ENCODE data around the gene OPTN. TPM values are rescaled to one million over a fixed set of nuclear protein-coding genes. Genes with fewer than 3 reads are reported as not detected.

The OPTN gene
- total and polyA plus RNA-seq, 2 experiments from 2014 or later = 48.7 to 79.4 TPM

GRCh38 chr10:13168781-13169180 lies 68.8 kb downstream of the OPTN start:
- 97% methylated on average over 6 of the region's 6 CpGs for WGBS (ENCODE audit: low lambda C conversion rate, missing lambda C conversion rate)
- Histone ChIP-seq H3K79me2 (no peaks in the 10 kb centered on the region), H3K27me3 (no peaks in the 10 kb centered on the region), H3K9me3 (ENCODE audit: low read depth) (no peaks in the 10 kb centered on the region), H3K4me3 (no peak overlapping the region), H3K4me1 (ENCODE audit: insufficient read depth) (no peaks in the 10 kb centered on the region), H4K20me1 (ENCODE audit: insufficient read depth, poor library complexity, severe bottlenecking) (no peaks in the 10 kb centered on the region), H3K27ac (no peak overlapping the region), H3K9me2 (replicated peaks; ENCODE audit: insufficient read depth) (no peaks in the 10 kb centered on the region), H3K4me2 (no peak overlapping the region), H3K36me3 (replicated peaks; ENCODE audit: insufficient read depth, low read depth) (no peaks in the 10 kb centered on the region), H2AFZ (no peak overlapping the region)
- no peak for DNase-seq (ENCODE audit: low spot score)
- TF ChIP-seq, protein P1, sequence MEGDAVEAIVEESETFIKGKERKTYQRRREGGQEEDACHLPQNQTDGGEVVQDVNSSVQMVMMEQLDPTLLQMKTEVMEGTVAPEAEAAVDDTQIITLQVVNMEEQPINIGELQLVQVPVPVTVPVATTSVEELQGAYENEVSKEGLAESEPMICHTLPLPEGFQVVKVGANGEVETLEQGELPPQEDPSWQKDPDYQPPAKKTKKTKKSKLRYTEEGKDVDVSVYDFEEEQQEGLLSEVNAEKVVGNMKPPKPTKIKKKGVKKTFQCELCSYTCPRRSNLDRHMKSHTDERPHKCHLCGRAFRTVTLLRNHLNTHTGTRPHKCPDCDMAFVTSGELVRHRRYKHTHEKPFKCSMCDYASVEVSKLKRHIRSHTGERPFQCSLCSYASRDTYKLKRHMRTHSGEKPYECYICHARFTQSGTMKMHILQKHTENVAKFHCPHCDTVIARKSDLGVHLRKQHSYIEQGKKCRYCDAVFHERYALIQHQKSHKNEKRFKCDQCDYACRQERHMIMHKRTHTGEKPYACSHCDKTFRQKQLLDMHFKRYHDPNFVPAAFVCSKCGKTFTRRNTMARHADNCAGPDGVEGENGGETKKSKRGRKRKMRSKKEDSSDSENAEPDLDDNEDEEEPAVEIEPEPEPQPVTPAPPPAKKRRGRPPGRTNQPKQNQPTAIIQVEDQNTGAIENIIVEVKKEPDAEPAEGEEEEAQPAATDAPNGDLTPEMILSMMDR (IDR thresholded peaks at IDR 0.05; ENCODE audit: poor library complexity) = no peak
- TF ChIP-seq EZH2 (IDR thresholded peaks at IDR 0.05; ENCODE audit: borderline replicate concordance) (no peak), EZH2phosphoT487 (IDR thresholded peaks at IDR 0.05; ENCODE audit: low read depth, severe bottlenecking, unreplicated experiment) (no peak)

- TF ChIP-seq EZH2 (IDR thresholded peaks at IDR 0.05; ENCODE audit: borderline replicate concordance) (no peak), EZH2phosphoT487 (IDR thresholded peaks at IDR 0.05; ENCODE audit: low read depth, severe bottlenecking, unreplicated experiment) (no peak)
- TF ChIP-seq, protein P1 (IDR thresholded peaks at IDR 0.05; ENCODE audit: poor library complexity) = no peak
- Histone ChIP-seq H3K9me3 (ENCODE audit: low read depth) (no peaks in the 10 kb centered on the region), H3K4me1 (ENCODE audit: insufficient read depth) (no peaks in the 10 kb centered on the region), H3K9me2 (replicated peaks; ENCODE audit: insufficient read depth) (no peaks in the 10 kb centered on the region), H3K27ac (no peak overlapping the region), H3K79me2 (no peaks in the 10 kb centered on the region), H3K36me3 (replicated peaks; ENCODE audit: insufficient read depth, low read depth) (no peaks in the 10 kb centered on the region), H2AFZ (no peak overlapping the region), H3K27me3 (no peaks in the 10 kb centered on the region), H4K20me1 (ENCODE audit: insufficient read depth, poor library complexity, severe bottlenecking) (no peaks in the 10 kb centered on the region), H3K4me3 (no peak overlapping the region), H3K4me2 (no peak overlapping the region)
- WGBS (ENCODE audit: low lambda C conversion rate, missing lambda C conversion rate) = 94% methylated on average over 2 of the region's 2 CpGs
- no peak for DNase-seq (ENCODE audit: low spot score)
Measured at GRCh38 chr10:13173616-13174015, 73.7 kb downstream of the OPTN start.

DNA sequence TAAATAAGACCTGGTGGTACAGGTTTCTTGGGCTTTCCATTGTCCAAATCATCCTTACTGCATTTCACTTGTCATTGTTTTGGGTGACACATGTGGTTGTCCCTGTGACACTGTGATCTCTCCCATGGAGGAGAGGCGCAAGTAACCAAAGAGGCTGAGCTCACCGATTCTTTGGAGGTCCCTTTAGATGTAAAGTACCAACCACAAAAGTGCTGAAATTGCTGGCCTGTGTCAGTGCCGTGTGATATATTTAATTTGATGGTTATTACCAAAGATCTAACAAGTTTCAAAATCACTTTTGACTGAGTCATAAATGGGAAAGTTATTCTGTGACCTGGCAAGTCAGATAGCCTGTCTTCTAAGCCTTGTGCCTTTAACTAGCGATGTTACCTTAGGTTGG lies 80.8 kb downstream of the OPTN start:
- DNase-seq (ENCODE audit: low spot score) = no peak
- no peaks in the 10 kb centered on the region for H3K9me3 ChIP-seq (ENCODE audit: low read depth)
- H3K4me1 ChIP-seq (ENCODE audit: insufficient read depth) = no peaks in the 10 kb centered on the region
- no peaks in the 10 kb centered on the region for H3K27me3 ChIP-seq
- no peaks in the 10 kb centered on the region for H3K79me2 ChIP-seq
- TF ChIP-seq EZH2phosphoT487 (IDR thresholded peaks at IDR 0.05; ENCODE audit: low read depth, severe bottlenecking, unreplicated experiment) (no peak), EZH2 (IDR thresholded peaks at IDR 0.05; ENCODE audit: borderline replicate concordance) (no peak)
- TF ChIP-seq, protein P1 (IDR thresholded peaks at IDR 0.05; ENCODE audit: poor library complexity) = no peak
- no peak overlapping the region for H3K4me2 ChIP-seq
- H3K4me3 ChIP-seq = no peak overlapping the region
- H3K36me3 ChIP-seq (replicated peaks; ENCODE audit: insufficient read depth, low read depth) = no peaks in the 10 kb centered on the region
- WGBS (ENCODE audit: low lambda C conversion rate, missing lambda C conversion rate) = 98% methylated on average over 4 of the region's 4 CpGs
- H4K20me1 ChIP-seq (ENCODE audit: insufficient read depth, poor library complexity, severe bottlenecking) = no peaks in the 10 kb centered on the region
- no peak overlapping the region for H2AFZ ChIP-seq
- no peaks in the 10 kb centered on the region for H3K9me2 ChIP-seq (replicated peaks; ENCODE audit: insufficient read depth)
- no peak overlapping the region for H3K27ac ChIP-seq

GRCh38 chr10:13182424-13182823 lies 82.5 kb downstream of the OPTN start:
- no peaks in the 10 kb centered on the region for H3K9me3 ChIP-seq (ENCODE audit: low read depth)
- no peak overlapping the region for H3K27ac ChIP-seq
- no peaks in the 10 kb centered on the region for H3K9me2 ChIP-seq (replicated peaks; ENCODE audit: insufficient read depth)
- H4K20me1 ChIP-seq (ENCODE audit: insufficient read depth, poor library complexity, severe bottlenecking) = no peaks in the 10 kb centered on the region
- no peaks in the 10 kb centered on the region for H3K79me2 ChIP-seq
- H3K4me3 ChIP-seq = no peak overlapping the region
- WGBS (ENCODE audit: low lambda C conversion rate, missing lambda C conversion rate) = 92% methylated on average over 1 of the region's 1 CpG
- no peaks in the 10 kb centered on the region for H3K27me3 ChIP-seq
- no peaks in the 10 kb centered on the region for H3K36me3 ChIP-seq (replicated peaks; ENCODE audit: insufficient read depth, low read depth)
- no peak for DNase-seq (ENCODE audit: low spot score)
- no peaks in the 10 kb centered on the region for H3K4me1 ChIP-seq (ENCODE audit: insufficient read depth)
- no peak overlapping the region for H2AFZ ChIP-seq
- TF ChIP-seq EZH2phosphoT487 (IDR thresholded peaks at IDR 0.05; ENCODE audit: low read depth, severe bottlenecking, unreplicated experiment) = no peak
- no peak for TF ChIP-seq EZH2 (IDR thresholded peaks at IDR 0.05; ENCODE audit: borderline replicate concordance)
- TF ChIP-seq, protein P1 (IDR thresholded peaks at IDR 0.05; ENCODE audit: poor library complexity) = no peak
- H3K4me2 ChIP-seq = no peak overlapping the region

Measured in hepatocyte (in vitro differentiated cells).